Thyroid gland (tissue), 4 donors: Measurements from ENCODE around the gene MRPL14. TPM values are rescaled to one million over a fixed set of nuclear protein-coding genes. Genes with fewer than 3 reads are reported as not detected.

Source experiments
- DNase-seq, 2 donors: peaks; one replicate each; pipeline ENCODE4 v3.0.0-alpha.2; 2019
- H3K27ac ChIP-seq, 3 donors: fragments of 200-600 bp; sonication (generic); 1 replicate in 2 of 3; 2 replicates in 1 of 3; pipeline ENCODE4 v1.5.1; 2016 to 2019; ENCODE audit warnings: mild to moderate bottlenecking in 1 of 3, moderate library complexity in 1 of 3
- H3K27me3 ChIP-seq: fragments of 200-600 bp; sonication (generic); one replicate; pipeline ENCODE4 v1.5.1; 2019
- H3K36me3 ChIP-seq, 2 donors: fragments of 200-600 bp; sonication (generic); one replicate each; pipeline ENCODE4 v1.5.1; 2016 to 2019
- H3K4me1 ChIP-seq, 2 donors: fragments of 200-600 bp; sonication (generic); one replicate each; pipeline ENCODE4 v1.5.1; 2017 to 2019
- H3K4me3 ChIP-seq, 3 donors: fragments of 200-600 bp; sonication (generic); replicated peaks in 1 of 3; 1 replicate in 2 of 3; 2 replicates in 1 of 3; pipeline ENCODE4 v1.5.1; 2016; ENCODE audit warnings: mild to moderate bottlenecking in 1 of 3
- H3K9me3 ChIP-seq: fragments of 200-600 bp; sonication (generic); one replicate; pipeline ENCODE4 v1.5.1; 2017
- CTCF ChIP-seq, 6 experiments: fragments of 200-600 bp in 3 of 6; fragments of 450-650 bp in 3 of 6; sonication (generic) in 3 of 6; IDR thresholded peaks; one replicate each; pipeline ENCODE4 v1.5.1; 2016 to 2019; ENCODE audit warnings: antibody characterized with exemption in 6 of 6, mild to moderate bottlenecking in 2 of 6, inconsistent platforms in 1 of 6, moderate library complexity in 1 of 6
- POLR2A ChIP-seq, 2 donors: fragments of 450-650 bp; IDR thresholded peaks; one replicate each; pipeline ENCODE4 v1.6.1; 2017; ENCODE audit warnings: antibody characterized with exemption in 2 of 2, mild to moderate bottlenecking in 2 of 2, moderate library complexity in 1 of 2
- WGBS, 2 donors: methylation state at CpG; one replicate each; pipeline ENCODE4 v1.1.5; 2017; 5-methylcytosine and 5-hydroxymethylcytosine counted together
- intact Hi-C: fragments of 100-400 bp; cut with DNase I; formaldehyde crosslinking; loops from one replicate; pipeline ENCODE4 v1.15.1; 2023
- total RNA-seq, 4 donors: library from RNA; depleted of rRNA; stranded (reverse); fragments of >200 nt; gene quantifications; one replicate each; pipeline ENCODE4 v1.2.3, GENCODE V29; 2016

Gene MRPL14
- total RNA-seq, 4 donors from 2014 or later = 26.5 to 80.5 (median 31.1) TPM

GRCh38 chr6:44110966-44111365 is 16.3 kb downstream of the MRPL14 start:
- no peak for DNase-seq
- TF ChIP-seq CTCF (IDR thresholded peaks at IDR 0.05) (no peak), POLR2A (IDR thresholded peaks at IDR 0.05) (no peak)
- H3K9me3 ChIP-seq = no peaks in the 10 kb centered on the region
- 94 to 95% methylated on average over 3 of the region's 3 CpGs for WGBS, 2 donors
- H3K27me3 ChIP-seq = no peaks in the 10 kb centered on the region
- no peak overlapping the region for H3K27ac ChIP-seq
- peaks cover 13 to 20% of the 10 kb centered on the region in 2 donors for H3K36me3 ChIP-seq
- intact Hi-C loops = no loop called here
- peaks cover 0 to 3% of the 10 kb centered on the region in 2 donors for H3K4me1 ChIP-seq
- no peak overlapping the region for H3K4me3 ChIP-seq

DNA sequence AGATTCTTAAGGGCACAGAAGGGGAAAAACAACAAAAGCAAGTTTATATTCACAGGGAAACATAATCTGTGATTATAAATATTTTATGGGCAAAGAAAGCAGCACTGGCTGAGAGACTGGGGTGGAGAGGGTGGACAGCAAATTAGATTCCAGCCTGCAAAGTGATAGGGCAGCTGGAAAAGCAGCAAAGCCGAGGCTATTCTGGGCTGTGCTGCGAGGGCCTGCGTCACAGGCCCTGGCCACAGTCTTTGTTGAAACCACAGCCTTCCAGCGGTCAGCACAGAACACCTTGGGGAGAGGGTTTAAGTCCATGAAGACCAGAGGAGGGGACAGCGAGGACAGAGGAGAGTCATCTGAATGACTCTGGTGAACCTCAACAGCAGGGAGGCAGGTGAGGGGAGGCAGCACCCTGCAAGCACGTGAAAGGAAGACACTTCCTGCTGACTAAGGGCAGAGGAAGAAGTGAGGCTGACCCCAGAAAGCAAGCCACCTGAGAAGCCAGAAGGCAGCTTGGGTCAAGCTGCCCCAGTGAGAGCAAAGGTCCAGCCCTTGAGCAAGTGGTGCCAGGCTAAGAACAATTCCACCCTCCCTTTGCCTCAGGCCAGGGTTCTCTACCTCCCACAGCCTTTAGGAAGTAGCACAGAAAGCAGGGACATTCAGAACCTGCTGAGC is 17.1 kb downstream of the MRPL14 start:
- TF ChIP-seq CTCF (IDR thresholded peaks at IDR 0.05) = no peak
- TF ChIP-seq POLR2A (IDR thresholded peaks at IDR 0.05) = no peak
- Histone ChIP-seq H3K36me3 (peaks cover 13 to 20% of the 10 kb centered on the region in 2 donors), H3K4me1 (peaks cover 0 to 8% of the 10 kb centered on the region in 2 donors), H3K27me3 (no peaks in the 10 kb centered on the region), H3K9me3 (no peaks in the 10 kb centered on the region), H3K27ac (no peak overlapping the region), H3K4me3 (no peak overlapping the region)
- WGBS, 2 donors = 91 to 93% methylated on average over 6 of the region's 6 CpGs
- intact Hi-C loops = no loop called here
- no peak for DNase-seq

DNA sequence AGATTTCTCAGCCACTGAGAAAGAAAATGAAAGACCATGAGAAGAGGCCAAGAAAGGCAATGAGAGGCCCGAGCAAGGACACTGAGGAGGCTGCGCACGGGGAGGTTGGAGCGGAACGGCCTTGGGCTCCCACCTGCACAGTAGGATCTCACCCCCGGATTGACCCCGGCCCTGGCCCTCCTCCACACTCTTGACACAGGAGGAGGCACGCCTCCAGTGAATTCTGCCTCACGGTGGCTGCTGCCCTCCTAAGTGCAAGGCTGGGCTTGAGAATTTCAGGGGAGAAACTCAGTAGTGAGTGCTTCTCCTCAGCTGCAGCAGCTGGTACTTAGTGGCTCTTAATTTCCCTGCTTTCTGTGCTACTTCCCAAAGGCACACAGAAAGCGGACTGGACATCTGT is 18.0 kb downstream of the MRPL14 start:
- intact Hi-C loops = no loop called here
- H3K4me1 ChIP-seq = peaks cover 0 to 13% of the 10 kb centered on the region in 2 donors
- no peaks in the 10 kb centered on the region for H3K9me3 ChIP-seq
- no peaks in the 10 kb centered on the region for H3K27me3 ChIP-seq
- no peak for TF ChIP-seq CTCF (IDR thresholded peaks at IDR 0.05)
- no peak for TF ChIP-seq POLR2A (IDR thresholded peaks at IDR 0.05)
- H3K36me3 ChIP-seq = peaks cover 13 to 20% of the 10 kb centered on the region in 2 donors
- DNase-seq = no peak
- WGBS, 2 donors = 84% methylated on average over 9 of the region's 10 CpGs
- H3K27ac ChIP-seq = no peak overlapping the region
- no peak overlapping the region for H3K4me3 ChIP-seq

- TF ChIP-seq POLR2A (IDR thresholded peaks at IDR 0.05) (no peak), CTCF (IDR thresholded peaks at IDR 0.05) (no peak)
- 94 to 100% methylated on average over 1 of the region's 1 CpG for WGBS, 2 donors
- Histone ChIP-seq H3K9me3 (no peaks in the 10 kb centered on the region), H3K4me1 (peaks cover 0 to 14% of the 10 kb centered on the region in 2 donors), H3K27me3 (no peaks in the 10 kb centered on the region), H3K27ac (no peak overlapping the region), H3K36me3 (peaks cover 6 to 14% of the 10 kb centered on the region in 2 donors), H3K4me3 (no peak overlapping the region)
- intact Hi-C loops = no loop called here
- DNase-seq = no peak
Measured at GRCh38 chr6:44108471-44108870, 18.8 kb downstream of the MRPL14 start.

DNA sequence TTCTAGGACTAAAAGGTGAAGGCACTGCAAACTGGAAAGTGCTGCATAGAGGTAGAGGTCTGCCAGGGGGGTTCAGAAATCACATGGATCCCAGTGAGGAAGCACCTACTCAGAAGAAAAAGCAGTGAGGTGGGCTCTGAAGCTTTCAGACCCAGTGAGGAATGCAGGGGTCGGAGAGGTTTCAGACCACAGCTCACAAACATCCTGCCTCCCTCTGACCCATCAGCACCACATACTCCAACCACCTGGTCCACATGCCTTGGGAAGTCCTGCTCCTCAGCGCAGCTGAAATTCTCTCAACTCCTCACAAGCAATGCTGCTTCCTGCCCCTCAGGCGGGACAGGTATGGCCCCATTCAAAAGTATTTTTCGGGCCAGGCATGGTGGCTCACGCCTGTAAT is 20.2 kb downstream of the MRPL14 start:
- Histone ChIP-seq H3K27me3 (no peaks in the 10 kb centered on the region), H3K4me1 (peaks cover 0 to 14% of the 10 kb centered on the region in 2 donors), H3K36me3 (peaks cover 0 to 9% of the 10 kb centered on the region in 2 donors), H3K9me3 (no peaks in the 10 kb centered on the region), H3K27ac (no peak overlapping the region), H3K4me3 (no peak overlapping the region)
- TF ChIP-seq POLR2A (IDR thresholded peaks at IDR 0.05) (no peak), CTCF (IDR thresholded peaks at IDR 0.05) (no peak)
- DNase-seq = no peak
- WGBS, 2 donors = 94 to 99% methylated on average over 5 of the region's 5 CpGs
- intact Hi-C loops = no loop called here
